HCT116 (cell line): ENCODE data around the gene SLCO2B1. TPM values are rescaled to one million over a fixed set of nuclear protein-coding genes. Genes with fewer than 3 reads are reported as not detected.

Experiments
- ATAC-seq: fragments of 200-7000 bp; cut with Tn5 transposase; 2 replicates; pipeline ENCODE4 v1.9.1; 2020; ENCODE audit warnings: mild to moderate bottlenecking, moderate library complexity
- BruUV-seq: library from RNA; stranded (reverse); fragments of 400-500 nt; replicated peaks from 2 replicates; lab custom pipeline; 2021; lab: Mats Ljungman, UMichigan
- CTCF ChIA-PET: fragments of 300-600 bp; sonication (Branson Sonifier 250); formaldehyde crosslinking; loops from one replicate; lab custom pipeline; 2021; ENCODE audit warnings: antibody characterized with exemption; lab: Charles Lee
- POLR2A ChIA-PET: fragments of 300-600, 350-600 bp; sonication (Branson Sonifier 250); formaldehyde crosslinking; loops from one replicate; lab custom pipeline; 2021; ENCODE audit warnings: antibody characterized with exemption; lab: Charles Lee
- RAD21 ChIA-PET, 2 experiments: fragments of 300-600 bp; sonication (Branson Sonifier 250); formaldehyde crosslinking; loops; one replicate each; lab custom pipeline; 2023; ENCODE audit warnings: low total read pairs in 2 of 2; ENCODE audit not compliant: uncharacterized antibody in 2 of 2, unreplicated experiment in 2 of 2, low non-redundant PET in 1 of 2; lab: Charles Lee
- DNase-seq: peaks from one replicate; pipeline ENCODE4 v3.0.0-alpha.2; 2010; ENCODE audit warnings: low read depth, low spot score
- H2AFZ ChIP-seq: fragments of 200-600 bp; shearing (Covaris generic), sonication (generic); 2 replicates; pipeline ENCODE4 v1.6.1; 2017; ENCODE audit warnings: low read depth, mixed run types, mixed read lengths, antibody characterized with exemption, low read length; ENCODE audit not compliant: poor library complexity, severe bottlenecking
- H3K27ac ChIP-seq: 2 replicates; pipeline ENCODE4 v1.5.1; 2012; ENCODE audit warnings: low read depth, low read length
- H3K27me3 ChIP-seq: fragments of 200-600 bp; sonication (generic); 2 replicates; pipeline ENCODE4 v1.6.1; 2016; ENCODE audit warnings: mixed run types, low read length, mixed read lengths; ENCODE audit not compliant: insufficient read depth
- H3K36me3 ChIP-seq, 2 experiments: fragments of 200-500 bp in 1 of 2; fragments of 200-600 bp in 1 of 2; sonication (Bioruptor generic) in 1 of 2; sonication (generic) in 1 of 2; 2 replicates each; pipeline versions ENCODE4 v1.5.1 to v1.6.1; 2014 to 2016; ENCODE audit warnings: low read length in 2 of 2, inconsistent platforms in 1 of 2, mixed read lengths in 1 of 2, mixed run types in 1 of 2; ENCODE audit not compliant: insufficient read depth in 2 of 2, control insufficient read depth in 1 of 2
- H3K4me1 ChIP-seq, 2 experiments: fragments of 200-600 bp in 1 of 2; sonication (generic) in 1 of 2; 2 replicates each; pipeline versions ENCODE4 v1.5.1 to v1.6.1; 2012 to 2017; ENCODE audit warnings: low read length in 2 of 2, inconsistent platforms in 1 of 2, mild to moderate bottlenecking in 1 of 2, mixed read lengths in 1 of 2, mixed run types in 1 of 2, moderate library complexity in 1 of 2; ENCODE audit not compliant: insufficient read depth in 2 of 2, control insufficient read depth in 1 of 2
- H3K4me2 ChIP-seq: fragments of 200-600 bp; sonication (generic); 2 replicates; pipeline ENCODE4 v1.6.1; 2017; ENCODE audit warnings: mixed run types, low read length, mixed read lengths
- H3K4me3 ChIP-seq, 2 experiments: fragments of 200-600 bp in 1 of 2; sonication (generic) in 1 of 2; replicated peaks in 1 of 2; 2 replicates each; pipeline ENCODE4 v1.5.1; 2011 to 2016; ENCODE audit warnings: low read length in 2 of 2, control low read depth in 1 of 2, low read depth in 1 of 2, mild to moderate bottlenecking in 1 of 2, mixed read lengths in 1 of 2, mixed run types in 1 of 2
- H3K79me2 ChIP-seq: fragments of 200-600 bp; sonication (generic); 2 replicates; pipeline ENCODE4 v1.6.1; 2017; ENCODE audit warnings: mild to moderate bottlenecking, mixed run types, low read length, moderate library complexity, mixed read lengths; ENCODE audit not compliant: insufficient read depth
- H3K9ac ChIP-seq: fragments of 200-600 bp; sonication (generic); 2 replicates; pipeline ENCODE4 v1.6.1; 2016; ENCODE audit warnings: low read length, mixed read lengths
- H3K9me2 ChIP-seq: fragments of 200-600 bp; sonication (generic), shearing (Covaris generic); 2 replicates; pipeline ENCODE4 v1.6.1; 2017; ENCODE audit warnings: mixed run types, mild to moderate bottlenecking, moderate library complexity; ENCODE audit not compliant: insufficient read depth
- H3K9me3 ChIP-seq, 2 experiments: fragments of 200-500 bp in 1 of 2; fragments of 200-600 bp in 1 of 2; sonication (Bioruptor generic) in 1 of 2; sonication (generic) in 1 of 2; 2 replicates each; pipeline ENCODE4 v1.6.1; 2014 to 2017; ENCODE audit warnings: low read length in 2 of 2, mixed read lengths in 2 of 2, inconsistent platforms in 1 of 2, low read depth in 1 of 2, mild to moderate bottlenecking in 1 of 2, mixed run types in 1 of 2, moderate library complexity in 1 of 2; ENCODE audit not compliant: control insufficient read depth in 1 of 2, insufficient read depth in 1 of 2
- H4K20me1 ChIP-seq: fragments of 200-600 bp; sonication (generic), shearing (Covaris generic); 2 replicates; pipeline ENCODE4 v1.6.1; 2017; ENCODE audit warnings: mixed run types, mild to moderate bottlenecking, moderate library complexity; ENCODE audit not compliant: insufficient read depth
- CBX3 ChIP-seq: IDR thresholded peaks from 2 replicates; pipeline ENCODE4 v1.6.1; 2012; ENCODE audit warnings: low read depth
- CEBPB ChIP-seq: IDR thresholded peaks from 2 replicates; pipeline ENCODE4 v1.6.1; 2012; ENCODE audit warnings: low read depth
- EGR1 ChIP-seq: IDR thresholded peaks from 2 replicates; pipeline ENCODE4 v1.6.1; 2012; ENCODE audit warnings: low read depth
- FOSL1 ChIP-seq: IDR thresholded peaks from 2 replicates; pipeline ENCODE4 v1.6.1; 2012; ENCODE audit warnings: low read depth
- POLR2AphosphoS5 ChIP-seq: IDR thresholded peaks from 2 replicates; pipeline ENCODE4 v1.6.1; 2011; ENCODE audit warnings: mild to moderate bottlenecking, low read depth, low read length, moderate library complexity
- TCF7L2 ChIP-seq: IDR thresholded peaks from 2 replicates; pipeline ENCODE4 v1.7.0; 2011; ENCODE audit warnings: borderline replicate concordance, inconsistent platforms; ENCODE audit not compliant: insufficient read depth, insufficient read length; ENCODE audit errors: extremely low read depth
- YY1 ChIP-seq: IDR thresholded peaks from 2 replicates; pipeline ENCODE4 v1.6.1; 2011; ENCODE audit warnings: low read length, low read depth, moderate library complexity, mild to moderate bottlenecking; ENCODE audit not compliant: insufficient replicate concordance; ENCODE audit errors: extremely low read depth
- ZFX ChIP-seq: fragments of 450-650 bp; IDR thresholded peaks from 2 replicates; pipeline ENCODE4 v1.6.1; 2017
- intact Hi-C: fragments of 100-400 bp; cut with micrococcal nuclease; formaldehyde crosslinking; loops from 2 replicates; pipeline ENCODE4 v1.10.0; 2022
- total RNA-seq: library from RNA; stranded (reverse); gene quantifications from one replicate; pipeline ENCODE4 v1.2.1, GENCODE V29; 2021; ENCODE audit not compliant: unreplicated experiment
- TF ChIP-seq, protein P1 (sequence below): IDR thresholded peaks from 2 replicates; pipeline ENCODE4 v1.6.1; 2012
- TF ChIP-seq, protein P2 (sequence below), 3 experiments: fragments of 200-600 bp in 1 of 3; sonication (generic) in 1 of 3; IDR thresholded peaks in 2 of 3; conservative IDR thresholded peaks in 1 of 3; 2 replicates each; pipeline ENCODE4 v1.5.1; 2012 to 2017; ENCODE audit warnings: low read depth in 2 of 3, low read length in 2 of 3, antibody characterized with exemption in 1 of 3, borderline replicate concordance in 1 of 3, control low read depth in 1 of 3, mild to moderate bottlenecking in 1 of 3, mixed read lengths in 1 of 3, mixed run types in 1 of 3, moderate library complexity in 1 of 3; ENCODE audit not compliant: insufficient read depth in 1 of 3

SLCO2B1 gene
- total RNA-seq, 1 experiment from 2014 or later = 0.81 TPM

DNA sequence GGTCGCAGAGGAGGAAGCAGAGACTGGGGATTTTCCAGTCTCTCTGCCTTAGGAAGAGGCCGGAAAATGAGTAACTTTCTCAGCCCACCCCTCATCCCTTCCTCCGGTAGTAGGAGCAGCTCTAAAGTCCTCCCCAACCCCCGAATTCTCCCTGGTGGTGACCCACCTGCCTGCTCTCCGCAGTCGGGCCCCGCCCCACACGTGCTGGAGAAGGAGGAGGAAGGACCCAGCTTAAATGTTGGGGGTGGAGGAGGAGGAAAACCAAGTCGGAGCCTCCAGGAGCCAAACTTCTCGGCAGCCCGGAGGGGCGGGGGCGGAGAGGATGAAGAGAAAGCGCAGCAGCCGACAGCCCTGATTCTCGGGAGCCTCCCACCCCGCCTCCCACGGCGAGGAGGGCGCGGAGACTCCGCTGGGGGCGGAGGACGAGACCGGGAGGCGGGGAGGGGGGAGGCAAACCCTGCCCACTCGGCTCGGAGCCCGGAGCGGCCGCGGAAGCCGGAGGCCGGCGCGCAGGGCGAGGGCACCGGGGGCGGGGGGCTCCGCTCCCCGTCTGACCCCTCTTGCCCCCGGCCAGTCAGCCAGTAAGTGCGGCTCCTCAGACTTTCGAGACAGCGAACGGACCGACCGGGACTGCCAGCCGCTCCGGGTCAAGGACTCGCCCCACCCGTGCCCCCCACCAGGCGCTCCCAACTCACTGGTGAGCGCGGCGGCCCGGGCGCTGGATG, 89.6 kb downstream of the SLCO2B1 start, which contains the start of gene TPBGL:
Gene TPBGL, plus strand, starts transcription at position 464 of the 725 bp plus-strand sequence. CDS start 276 bp downstream, outside the sequence.
- POLR2A ChIA-PET = no interaction called here
- intact Hi-C loops = loop anchor here (2.0 kb wide), 2 partner anchors 100 to 312 kb away; no protein-coding TSS in a partner anchor

DNA sequence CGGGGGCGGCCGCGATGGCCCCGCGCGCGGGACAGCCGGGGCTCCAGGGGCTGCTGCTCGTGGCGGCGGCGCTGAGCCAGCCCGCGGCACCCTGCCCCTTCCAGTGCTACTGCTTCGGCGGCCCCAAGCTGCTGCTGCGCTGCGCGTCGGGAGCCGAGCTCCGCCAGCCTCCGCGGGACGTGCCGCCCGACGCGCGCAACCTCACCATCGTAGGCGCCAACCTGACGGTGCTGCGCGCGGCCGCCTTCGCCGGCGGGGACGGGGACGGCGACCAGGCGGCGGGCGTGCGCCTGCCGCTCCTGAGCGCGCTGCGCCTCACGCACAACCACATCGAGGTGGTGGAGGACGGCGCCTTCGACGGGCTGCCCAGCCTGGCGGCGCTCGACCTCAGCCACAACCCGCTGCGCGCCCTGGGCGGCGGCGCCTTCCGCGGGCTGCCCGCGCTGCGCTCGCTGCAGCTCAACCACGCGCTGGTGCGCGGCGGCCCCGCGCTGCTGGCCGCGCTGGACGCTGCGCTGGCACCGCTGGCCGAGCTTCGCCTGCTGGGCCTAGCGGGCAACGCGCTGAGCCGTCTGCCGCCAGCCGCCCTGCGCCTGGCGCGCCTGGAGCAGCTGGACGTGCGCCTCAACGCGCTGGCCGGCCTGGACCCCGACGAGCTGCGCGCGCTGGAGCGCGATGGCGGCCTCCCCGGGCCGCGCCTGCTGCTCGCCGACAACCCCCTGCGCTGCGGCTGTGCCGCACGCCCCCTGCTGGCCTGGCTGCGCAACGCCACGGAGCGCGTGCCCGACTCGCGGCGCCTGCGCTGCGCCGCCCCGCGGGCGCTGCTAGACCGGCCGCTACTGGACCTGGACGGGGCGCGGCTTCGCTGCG, 90.4 kb downstream of the SLCO2B1 start:
- no peak overlapping the region for H2AFZ ChIP-seq
- H3K4me2 ChIP-seq = peak overlapping the region; percentile 83
- ATAC-seq = peak; percentile 91
- peak; percentile 59; the same call in 1 of the 2 replicates for TF ChIP-seq CBX3
- TF ChIP-seq FOSL1 = no peak
- 0 out of 2 replicates have a peak, but pooled peaks have one; percentile 28 for TF ChIP-seq ZFX
- TF ChIP-seq, protein P1, sequence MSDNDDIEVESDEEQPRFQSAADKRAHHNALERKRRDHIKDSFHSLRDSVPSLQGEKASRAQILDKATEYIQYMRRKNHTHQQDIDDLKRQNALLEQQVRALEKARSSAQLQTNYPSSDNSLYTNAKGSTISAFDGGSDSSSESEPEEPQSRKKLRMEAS = peak; percentile 79
- TF ChIP-seq, protein P2, sequence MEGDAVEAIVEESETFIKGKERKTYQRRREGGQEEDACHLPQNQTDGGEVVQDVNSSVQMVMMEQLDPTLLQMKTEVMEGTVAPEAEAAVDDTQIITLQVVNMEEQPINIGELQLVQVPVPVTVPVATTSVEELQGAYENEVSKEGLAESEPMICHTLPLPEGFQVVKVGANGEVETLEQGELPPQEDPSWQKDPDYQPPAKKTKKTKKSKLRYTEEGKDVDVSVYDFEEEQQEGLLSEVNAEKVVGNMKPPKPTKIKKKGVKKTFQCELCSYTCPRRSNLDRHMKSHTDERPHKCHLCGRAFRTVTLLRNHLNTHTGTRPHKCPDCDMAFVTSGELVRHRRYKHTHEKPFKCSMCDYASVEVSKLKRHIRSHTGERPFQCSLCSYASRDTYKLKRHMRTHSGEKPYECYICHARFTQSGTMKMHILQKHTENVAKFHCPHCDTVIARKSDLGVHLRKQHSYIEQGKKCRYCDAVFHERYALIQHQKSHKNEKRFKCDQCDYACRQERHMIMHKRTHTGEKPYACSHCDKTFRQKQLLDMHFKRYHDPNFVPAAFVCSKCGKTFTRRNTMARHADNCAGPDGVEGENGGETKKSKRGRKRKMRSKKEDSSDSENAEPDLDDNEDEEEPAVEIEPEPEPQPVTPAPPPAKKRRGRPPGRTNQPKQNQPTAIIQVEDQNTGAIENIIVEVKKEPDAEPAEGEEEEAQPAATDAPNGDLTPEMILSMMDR (IDR thresholded peaks at IDR 0.05 in 2 of 3, conservative IDR thresholded peaks at IDR 0.05 in 1 of 3; ENCODE audit: borderline replicate concordance in 1 of 3, insufficient read depth in 1 of 3, low read depth in 2 of 3, low read length in 2 of 3) = peak; percentile 66 to 86 (median 70)
- TF ChIP-seq YY1 = peak; percentile 78
- peak; percentile 59 for TF ChIP-seq POLR2AphosphoS5
- no peak for TF ChIP-seq CEBPB
- peak; percentile 25 for TF ChIP-seq TCF7L2

More for the DNA sequence above, 89.6 kb downstream of the SLCO2B1 start, which contains the start of gene TPBGL:
- DNase-seq (no peak), ATAC-seq (no peak; the same call in 1 of the 2 replicates)
- no TSS peak for BruUV-seq
- ChIA-PET CTCF (interaction anchor here (0.9 to 4.7 kb wide), 5 partner anchors 8 to 97 kb away, joined by 3 to 70 read pairs (median 6); no protein-coding TSS in a partner anchor), RAD21 (interaction anchor here in 1 of 2 experiments (1.5 kb wide), 1 partner anchor 36 kb away, joined by 5 read pairs; no protein-coding TSS in a partner anchor)
- Histone ChIP-seq H3K79me2 (no peaks in the 10 kb centered on the region), H3K27me3 (no peaks in the 10 kb centered on the region), H4K20me1 (no peaks in the 10 kb centered on the region), H3K4me2 (peak within 1 kb of the TSS; percentile 83), H3K36me3 (no peaks in the 10 kb centered on the region), H2AFZ (no peak within 1 kb of the TSS), H3K4me1 (peaks cover 6 to 16% of the 10 kb centered on the region in 2 experiments; a peak in 3 of 4 replicates), H3K27ac (peak within 1 kb of the TSS; percentile 64; the same call in 1 of the 2 replicates), H3K9me2 (no peaks in the 10 kb centered on the region), H3K9ac (peak within 1 kb of the TSS; percentile 33), H3K4me3 (peak within 1 kb of the TSS; percentile 37 to 56), H3K9me3 (no peaks in the 10 kb centered on the region)
- peak; percentile 38; the same call in 1 of the 2 replicates for TF ChIP-seq EGR1
- no peak for TF ChIP-seq YY1

More for the DNA sequence above, 90.4 kb downstream of the SLCO2B1 start:
- Histone ChIP-seq H3K9ac (peak overlapping the region; percentile 33), H3K79me2 (no peaks in the 10 kb centered on the region), H3K4me3 (peak overlapping the region; percentile 37 to 56), H3K27me3 (no peaks in the 10 kb centered on the region), H3K4me1 (peaks cover 6 to 16% of the 10 kb centered on the region in 2 experiments; a peak in 3 of 4 replicates), H3K9me3 (no peaks in the 10 kb centered on the region), H4K20me1 (no peaks in the 10 kb centered on the region), H3K9me2 (no peaks in the 10 kb centered on the region), H3K27ac (peak overlapping the region; percentile 64; the same call in 1 of the 2 replicates), H3K36me3 (no peaks in the 10 kb centered on the region)
- ChIA-PET RAD21 (interaction anchor here in 1 of 2 experiments (0.6 to 1.5 kb wide), 4 partner anchors 36 to 101 kb away, joined by 3 to 5 read pairs (median 4); no protein-coding TSS in a partner anchor), POLR2A (interaction anchor here (1.3 kb wide), 1 partner anchor 17 kb away, joined by 3 read pairs; no protein-coding TSS in a partner anchor), CTCF (interaction anchor here (0.6 to 4.7 kb wide), 14 partner anchors 10 to 439 kb away, joined by 3 to 70 read pairs (median 4); partner anchors contain the start of genes SPCS2 and XRRA1)
- intact Hi-C loops = loop anchor here (2.0 kb wide), 2 partner anchors 100 to 312 kb away; no protein-coding TSS in a partner anchor
- DNase-seq = peak; percentile 54
- no TSS peak for BruUV-seq
